GM19452 (cell line): ENCODE measurements around the gene NKAIN2.
"Not testable (repeated sequence)": the region's sequence is repeated elsewhere in the genome, so short reads cannot be mapped to it uniquely, and the experiment has no call there.

Experiments
- ATAC-seq: cut with Tn5 transposase; IDR thresholded peaks from one replicate; pipeline ENCODE4 v1.9.1; 2021; ENCODE audit not compliant: unreplicated experiment

Gene NKAIN2

GRCh38 chr6:124668028-124668427 lies 864.4 kb downstream of the NKAIN2 start:
- ATAC-seq: no peak

GRCh38 chr6:124669713-124670480 lies 866.2 kb downstream of the NKAIN2 start:
- ATAC-seq: no peak

GRCh38 chr6:124670801-124671200 lies 867.1 kb downstream of the NKAIN2 start:
- ATAC-seq: no peak

- ATAC-seq: no peak
Measured at GRCh38 chr6:124671324-124671723, 867.7 kb downstream of the NKAIN2 start.

GRCh38 chr6:124674042-124674441 lies 870.4 kb downstream of the NKAIN2 start:
- ATAC-seq: no peak

- ATAC-seq: no peak
Measured at GRCh38 chr6:124676033-124676432, 872.4 kb downstream of the NKAIN2 start.

- no peak for ATAC-seq
Measured at GRCh38 chr6:124677874-124678273, 874.2 kb downstream of the NKAIN2 start.

GRCh38 chr6:124679387-124679786 lies 875.7 kb downstream of the NKAIN2 start:
- ATAC-seq: no peak

GRCh38 chr6:124682751-124683150 lies 879.1 kb downstream of the NKAIN2 start:
- no peak for ATAC-seq

- ATAC-seq: no peak
Measured at GRCh38 chr6:124683507-124683906, 879.8 kb downstream of the NKAIN2 start.

GRCh38 chr6:124684621-124685020 lies 881.0 kb downstream of the NKAIN2 start:
- no peak for ATAC-seq

- ATAC-seq: no peak
Measured at GRCh38 chr6:124688369-124688768, 884.7 kb downstream of the NKAIN2 start.

GRCh38 chr6:124694139-124694705 lies 890.6 kb downstream of the NKAIN2 start:
- no peak for ATAC-seq

GRCh38 chr6:124699038-124699437 lies 895.4 kb downstream of the NKAIN2 start:
- ATAC-seq: no peak

GRCh38 chr6:124703541-124703940 lies 899.9 kb downstream of the NKAIN2 start:
- no peak for ATAC-seq

GRCh38 chr6:124712532-124712931 lies 908.9 kb downstream of the NKAIN2 start:
- not testable (repeated sequence) for ATAC-seq

- no peak for ATAC-seq
Measured at GRCh38 chr6:124714728-124715127, 911.1 kb downstream of the NKAIN2 start.

- ATAC-seq: no peak
Measured at GRCh38 chr6:124719913-124720312, 916.2 kb downstream of the NKAIN2 start.

GRCh38 chr6:124721331-124721730 lies 917.7 kb downstream of the NKAIN2 start:
- no peak for ATAC-seq

GRCh38 chr6:124722141-124722878 lies 918.6 kb downstream of the NKAIN2 start:
- ATAC-seq: no peak

- ATAC-seq: no peak
Measured at GRCh38 chr6:124723671-124724070, 920.0 kb downstream of the NKAIN2 start.

- ATAC-seq: not testable (repeated sequence)
Measured at GRCh38 chr6:124737804-124738203, 934.1 kb downstream of the NKAIN2 start.
